GM12801 (cell line): ENCODE measurements around the gene EPHX1.

Source experiments
- TF ChIP-seq, protein P1 (sequence below): IDR thresholded peaks from one replicate; pipeline ENCODE4 v1.5.1; 2011; ENCODE audit warnings: control low read depth; ENCODE audit not compliant: insufficient read length; ENCODE audit errors: extremely low read depth

Gene EPHX1

DNA sequence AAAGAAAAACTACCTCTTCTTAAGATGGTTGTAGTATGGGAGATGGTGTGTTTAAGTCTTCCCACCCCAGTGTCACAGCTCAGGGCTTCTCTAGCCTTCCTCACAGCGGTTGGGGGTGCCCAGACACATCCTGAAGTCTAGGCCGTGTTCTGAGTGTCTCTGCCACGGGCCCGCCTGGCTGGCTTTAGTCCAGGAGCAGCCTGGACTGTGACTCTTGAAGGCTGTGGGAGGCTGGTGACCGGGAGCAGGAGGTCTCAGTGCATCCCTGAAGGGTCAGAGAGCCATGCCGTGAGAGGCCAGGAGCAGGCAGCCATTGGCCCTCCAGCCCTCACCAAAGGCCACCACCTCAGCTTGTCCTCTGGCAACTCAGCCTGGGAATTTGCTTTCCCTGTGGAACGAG, 4.5 kb downstream of the EPHX1 start:
- TF ChIP-seq, protein P1, sequence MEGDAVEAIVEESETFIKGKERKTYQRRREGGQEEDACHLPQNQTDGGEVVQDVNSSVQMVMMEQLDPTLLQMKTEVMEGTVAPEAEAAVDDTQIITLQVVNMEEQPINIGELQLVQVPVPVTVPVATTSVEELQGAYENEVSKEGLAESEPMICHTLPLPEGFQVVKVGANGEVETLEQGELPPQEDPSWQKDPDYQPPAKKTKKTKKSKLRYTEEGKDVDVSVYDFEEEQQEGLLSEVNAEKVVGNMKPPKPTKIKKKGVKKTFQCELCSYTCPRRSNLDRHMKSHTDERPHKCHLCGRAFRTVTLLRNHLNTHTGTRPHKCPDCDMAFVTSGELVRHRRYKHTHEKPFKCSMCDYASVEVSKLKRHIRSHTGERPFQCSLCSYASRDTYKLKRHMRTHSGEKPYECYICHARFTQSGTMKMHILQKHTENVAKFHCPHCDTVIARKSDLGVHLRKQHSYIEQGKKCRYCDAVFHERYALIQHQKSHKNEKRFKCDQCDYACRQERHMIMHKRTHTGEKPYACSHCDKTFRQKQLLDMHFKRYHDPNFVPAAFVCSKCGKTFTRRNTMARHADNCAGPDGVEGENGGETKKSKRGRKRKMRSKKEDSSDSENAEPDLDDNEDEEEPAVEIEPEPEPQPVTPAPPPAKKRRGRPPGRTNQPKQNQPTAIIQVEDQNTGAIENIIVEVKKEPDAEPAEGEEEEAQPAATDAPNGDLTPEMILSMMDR = no peak

DNA sequence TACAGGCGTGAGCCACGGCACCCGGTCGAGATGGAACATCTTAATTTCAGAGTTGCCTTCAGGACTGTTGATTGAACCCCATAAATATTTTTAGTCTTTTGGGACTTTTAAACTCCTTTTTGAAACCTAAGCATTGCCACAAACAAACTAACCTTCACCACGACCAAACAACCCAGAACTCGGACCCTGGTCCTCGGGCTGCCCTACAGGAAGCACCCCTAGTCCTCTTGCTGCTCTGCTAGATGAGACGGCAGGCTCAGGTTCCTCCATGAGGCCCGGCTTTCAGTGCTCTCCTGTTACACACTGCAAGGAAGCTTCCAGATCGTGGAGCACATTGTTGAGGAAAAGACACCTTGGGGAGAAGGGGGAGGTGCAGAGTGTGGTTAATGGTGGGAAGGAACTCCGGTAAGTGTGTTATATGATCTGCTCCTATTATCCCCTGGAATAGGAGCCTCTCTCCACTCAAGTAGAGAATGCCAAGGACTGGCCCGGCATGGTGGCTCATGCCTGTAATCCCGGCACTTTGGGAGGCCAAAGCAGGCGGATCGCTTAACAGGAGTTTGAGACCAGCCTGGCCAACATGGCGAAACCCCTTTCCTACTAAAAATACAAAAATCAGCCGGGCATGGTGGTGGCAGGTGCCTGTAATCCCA, 5.7 kb downstream of the EPHX1 start:
- TF ChIP-seq, protein P1 = no peak

DNA sequence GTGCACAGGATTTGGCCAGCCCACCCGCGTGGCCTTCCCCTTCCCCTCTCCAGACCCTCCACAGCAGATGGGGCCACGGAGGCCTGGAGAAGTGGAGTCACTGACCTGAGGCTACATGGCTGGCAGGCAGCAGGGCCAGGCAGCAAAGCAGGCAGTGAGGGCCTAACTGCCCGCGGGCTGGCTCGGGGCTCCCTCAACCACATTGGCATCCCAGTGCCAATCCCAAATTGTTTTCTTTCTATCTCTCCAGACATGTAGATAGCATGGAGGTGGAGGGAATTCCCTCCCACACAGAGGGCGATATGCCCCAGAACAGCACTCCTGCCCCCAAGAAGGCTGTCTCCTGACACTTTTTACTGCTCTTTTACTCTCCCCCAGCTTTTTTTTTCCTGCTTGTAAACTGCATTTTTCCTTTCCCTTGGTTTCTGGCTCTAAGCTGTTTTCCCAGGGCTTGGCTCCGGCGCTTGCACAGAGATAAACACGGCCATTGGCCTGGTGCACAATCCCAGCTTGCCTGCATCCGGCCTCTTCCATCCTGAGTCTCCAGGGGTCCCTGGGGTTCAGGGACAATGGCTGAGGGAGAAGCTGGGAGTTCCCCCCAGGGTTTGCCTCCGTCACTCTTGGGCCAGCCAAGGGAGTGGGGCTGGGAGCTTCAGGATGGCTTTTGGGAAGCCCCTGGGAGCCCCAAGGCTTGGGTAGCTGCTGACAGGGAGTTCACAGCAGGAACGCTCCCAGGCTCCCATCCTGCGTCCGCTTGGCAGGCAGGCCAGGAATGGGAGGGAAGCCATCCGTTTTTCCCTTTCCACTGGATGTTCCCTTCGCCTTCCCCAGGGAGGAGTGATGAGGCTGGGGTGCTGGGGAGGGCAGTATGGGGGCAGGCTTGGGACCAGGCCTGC, 7.0 kb downstream of the EPHX1 start:
- TF ChIP-seq, protein P1 = no peak

DNA sequence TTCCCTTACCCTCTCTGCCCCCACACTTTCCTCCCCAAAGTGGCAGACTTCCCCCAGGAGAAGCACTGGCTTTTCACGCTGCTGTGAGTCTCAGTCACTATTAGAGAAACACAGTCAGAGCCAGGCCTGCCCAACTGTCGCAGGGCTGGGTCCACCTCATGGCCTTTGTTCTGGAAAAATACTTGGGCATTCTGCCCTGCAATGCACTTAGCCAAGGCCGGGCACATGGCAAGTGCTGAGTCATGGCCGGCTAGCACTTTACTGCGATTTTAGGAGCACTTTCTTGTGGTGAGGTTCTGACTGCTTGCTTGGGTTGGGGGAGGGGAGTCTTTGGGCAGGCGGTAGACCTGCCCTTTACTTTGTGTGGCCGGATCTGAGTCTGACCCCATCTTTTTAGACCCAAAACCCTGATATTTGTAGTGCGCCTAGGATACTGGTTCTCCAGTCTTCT, 7.7 kb downstream of the EPHX1 start:
- TF ChIP-seq, protein P1 = no peak

DNA sequence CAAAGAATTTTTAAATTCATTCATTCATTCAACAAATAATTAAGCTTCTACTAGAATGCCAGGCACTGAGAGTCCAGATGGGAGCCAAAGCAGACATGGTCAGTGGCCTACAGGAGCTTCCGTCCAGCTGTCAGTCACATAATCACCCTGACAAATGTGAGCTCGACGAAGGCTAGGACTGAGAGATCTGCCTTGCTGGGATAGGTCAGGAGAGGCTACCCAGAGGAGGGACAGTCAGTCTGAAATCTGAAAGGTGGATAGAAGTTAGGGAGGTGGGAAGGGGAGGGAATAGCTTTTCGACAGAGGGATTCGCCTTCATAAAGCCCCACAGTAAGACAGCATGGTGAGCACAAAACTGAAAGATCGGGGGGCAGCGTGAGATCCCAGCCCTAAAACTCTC, 8.3 kb downstream of the EPHX1 start:
- TF ChIP-seq, protein P1 = no peak

DNA sequence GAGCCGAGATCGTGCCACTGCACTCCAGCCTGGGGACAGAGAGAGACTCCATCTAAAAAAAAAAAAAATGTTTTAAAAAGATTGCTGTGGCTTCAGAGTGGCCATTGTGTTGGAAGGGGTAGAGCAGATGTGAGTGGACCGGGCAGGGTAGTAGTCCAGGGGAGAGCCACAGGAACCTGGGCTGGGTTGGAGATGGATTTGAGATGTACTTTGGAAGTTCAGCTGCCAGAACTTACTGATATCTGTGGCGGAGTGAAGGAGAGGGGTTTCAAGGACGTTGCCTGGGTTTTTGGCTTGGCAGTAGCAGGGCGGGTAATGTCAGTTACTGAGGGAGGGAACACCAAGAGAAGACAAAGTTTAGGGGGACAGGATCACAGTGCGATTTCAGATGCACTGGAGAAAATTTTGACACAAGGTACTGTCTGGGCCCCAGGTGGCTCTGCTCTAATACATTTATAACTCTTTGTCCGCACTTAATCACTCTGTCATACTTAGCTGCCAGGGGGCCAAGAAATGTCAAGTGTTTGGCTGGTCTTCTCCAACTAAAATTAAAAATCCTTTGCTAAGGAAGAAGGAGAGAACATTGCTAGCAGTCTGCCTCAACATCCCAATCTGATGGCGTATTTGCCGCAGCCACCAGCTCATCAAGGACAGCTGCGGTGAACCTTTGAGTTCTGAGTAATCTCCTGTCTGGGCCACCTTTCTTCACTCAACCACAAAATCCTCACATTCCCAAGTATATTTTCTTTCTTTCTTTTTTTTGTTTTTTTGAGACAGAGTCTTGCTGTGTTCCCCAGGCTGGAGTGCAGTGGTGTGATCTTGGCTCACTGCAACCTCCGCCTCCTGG, 9.6 kb downstream of the EPHX1 start:
- TF ChIP-seq, protein P1 = no peak
